A549 (cell line): Measurements from ENCODE around the gene MSMO1.

Source experiments
- CTCF ChIP-seq: fragments of >200 bp; sonication (Bioruptor Twin); formaldehyde crosslinking; IDR thresholded peaks from 3 replicates; pipeline ENCODE4 v1.5.1; 2016
- JUN ChIP-seq, 2 experiments: fragments of >200 bp; sonication (Bioruptor Twin); formaldehyde crosslinking; IDR thresholded peaks; 2 replicates in 1 of 2; 3 replicates in 1 of 2; pipeline ENCODE4 v1.6.1; 2016 to 2017
- MAFK ChIP-seq: fragments of 450-650 bp; IDR thresholded peaks from 2 replicates; pipeline ENCODE4 v1.6.1; 2014; ENCODE audit not compliant: partially characterized antibody
- POLR2A ChIP-seq: IDR thresholded peaks from 2 replicates; pipeline ENCODE4 v1.6.1; 2012; ENCODE audit warnings: mild to moderate bottlenecking, low read length
- REST ChIP-seq: fragments of 200-600 bp; sonication (generic); IDR thresholded peaks from 2 replicates; pipeline ENCODE4 v1.6.1; 2016; ENCODE audit warnings: antibody characterized with exemption, mild to moderate bottlenecking, moderate library complexity

DNA sequence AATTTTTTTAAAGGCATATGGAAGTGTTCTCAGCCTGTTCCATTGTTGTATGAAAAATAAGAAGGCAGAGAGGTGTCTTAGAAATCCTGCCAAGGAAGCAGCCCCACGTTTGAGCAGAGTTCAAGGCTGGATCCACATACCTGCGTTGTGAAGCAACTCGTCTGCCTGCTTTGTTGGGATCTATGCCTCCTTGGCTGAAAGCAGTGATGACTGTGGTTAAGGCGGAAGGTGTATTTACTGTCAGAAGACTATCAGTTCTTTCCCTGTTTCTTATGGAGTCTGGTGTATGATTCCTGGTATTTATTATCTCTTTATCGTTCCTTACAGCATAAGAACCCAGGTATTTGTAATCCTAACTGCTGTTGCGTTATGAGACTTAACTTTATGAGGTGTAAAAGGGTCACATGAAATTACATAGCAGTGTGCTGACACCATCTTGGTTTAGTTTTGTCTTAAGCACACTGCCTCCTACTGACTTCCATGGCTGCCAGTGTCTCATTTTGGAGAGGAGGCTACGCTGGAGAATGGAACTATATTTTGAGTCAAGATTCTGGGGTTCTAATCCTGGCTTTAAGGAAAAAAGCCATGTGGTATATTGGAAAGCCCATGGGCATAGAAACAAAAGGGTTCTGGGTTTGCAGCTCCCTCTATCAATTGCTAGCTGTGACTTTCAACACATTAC lies 3.1 kb upstream of the MSMO1 start:
- TF ChIP-seq MAFK (no peak), POLR2A (no peak), CTCF (no peak), REST (no peak), JUN (IDR thresholded peaks at IDR 0.05) (no peak)
